ENCODE data around the gene DAPK1.

The DAPK1 gene

DNA sequence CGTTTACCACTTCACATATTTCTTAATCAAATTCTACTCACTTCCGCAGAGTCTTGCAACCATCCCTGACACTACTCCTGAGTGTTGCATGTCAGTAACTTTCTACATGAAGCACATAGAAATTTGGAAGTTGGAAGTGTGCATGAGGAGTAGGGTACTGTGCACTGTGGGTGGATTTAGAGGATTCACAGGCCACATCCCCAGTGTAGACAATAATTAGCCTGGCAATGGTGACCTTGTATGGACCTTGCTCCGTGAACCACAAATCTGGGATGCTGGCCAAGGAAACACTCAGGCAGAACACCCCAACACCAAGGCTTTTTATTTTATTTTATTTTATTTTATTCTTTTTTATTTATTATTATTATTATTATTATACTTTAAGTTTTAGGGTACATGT is 253.8 kb downstream of the DAPK1 start:
- no peak for DNase-seq

GRCh38 chr9:87751868-87752267 is 254.2 kb downstream of the DAPK1 start:
- DNase-seq = no peak

- no peak for DNase-seq
These were observed 255.6 kb downstream of the DAPK1 start for GRCh38 chr9:87753313-87753712.

All from hematopoietic multipotent progenitor cell treated with erythropoietin and hydrocortisone succinate and interleukin-3 and kit ligand, for 8 days (in vitro differentiated cells).